Activated CD4-positive, alpha-beta T cell treated with anti-CD3 and anti-CD28 coated beads, Interleukin-2, amount 50 U/mL, for 48 hours (primary cell): ENCODE data around the gene ATG101.
"Not testable (repeated sequence)": the region's sequence is repeated elsewhere in the genome, so short reads cannot be mapped to it uniquely, and the experiment has no call there.

Source experiments
- DNase-seq, 2 experiments: peaks; one replicate each; pipeline ENCODE4 v3.0.0-alpha.2; 2020

The ATG101 gene

DNA sequence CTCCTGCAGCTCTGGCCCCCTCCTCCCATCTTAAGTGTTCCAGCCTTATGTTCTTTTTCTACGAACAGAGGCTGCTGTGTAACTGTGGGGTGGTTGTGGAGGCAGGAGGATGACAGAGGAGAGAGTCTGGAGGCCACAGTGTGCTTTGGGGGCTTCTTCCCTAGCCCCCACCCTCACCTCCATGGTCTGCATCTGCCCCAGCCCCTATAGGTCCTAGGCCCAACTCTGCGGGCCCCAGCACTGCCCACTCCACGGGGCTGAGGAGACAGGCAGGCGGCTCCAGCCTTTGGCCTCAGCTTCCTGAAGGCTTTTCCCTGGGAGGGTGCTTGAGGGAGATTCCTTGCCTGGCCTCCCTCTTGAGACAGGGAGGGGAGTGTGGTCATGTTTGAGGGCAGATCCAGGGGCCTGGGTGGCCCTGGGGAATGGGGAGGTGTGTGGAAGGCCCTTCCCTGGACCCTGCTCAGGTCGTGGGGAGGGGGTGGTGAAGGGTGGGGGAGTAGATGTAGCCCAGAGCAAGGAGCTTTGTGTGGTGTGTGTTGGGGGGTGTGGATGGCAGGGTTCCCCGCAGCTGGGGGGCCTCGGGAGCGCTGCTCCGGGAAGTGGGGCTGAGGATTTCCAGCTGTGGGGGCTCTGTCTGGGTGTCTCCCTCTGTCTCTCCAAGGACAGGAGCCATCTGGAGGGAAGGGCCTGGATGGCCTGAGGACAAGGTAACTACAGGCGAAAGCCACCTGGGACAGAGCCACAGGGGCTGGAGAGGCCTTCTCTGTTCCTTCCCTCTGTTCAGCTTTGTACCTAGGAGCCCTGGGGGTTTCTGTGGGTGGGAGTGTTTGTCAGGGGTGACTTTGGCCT lies 10.8 kb downstream of the ATG101 start:
- DNase-seq = no peak

DNA sequence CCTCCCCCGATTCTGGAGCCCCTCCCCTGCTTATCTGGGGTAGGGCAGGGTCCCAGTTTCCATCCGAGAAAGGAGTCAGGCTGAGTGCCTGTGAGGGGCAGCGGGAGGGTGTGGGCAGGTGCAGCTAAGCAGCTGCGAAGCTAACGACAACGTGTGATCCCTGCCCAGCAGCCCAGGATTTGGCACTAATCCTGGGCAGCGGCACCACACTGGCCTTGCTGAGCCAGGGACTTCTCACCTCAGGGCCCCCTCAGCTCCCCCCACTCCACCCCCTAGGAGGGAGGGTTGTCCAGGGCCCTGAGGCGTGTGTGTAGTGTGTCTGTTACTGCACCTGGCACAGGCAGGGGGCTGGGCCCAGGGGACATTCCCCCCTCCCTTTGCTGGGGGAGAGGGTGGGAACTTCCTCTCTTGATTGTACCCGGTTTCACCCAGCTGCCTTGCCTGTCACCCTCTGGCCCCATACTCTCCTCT lies 11.5 kb downstream of the ATG101 start:
- DNase-seq = no peak

DNA sequence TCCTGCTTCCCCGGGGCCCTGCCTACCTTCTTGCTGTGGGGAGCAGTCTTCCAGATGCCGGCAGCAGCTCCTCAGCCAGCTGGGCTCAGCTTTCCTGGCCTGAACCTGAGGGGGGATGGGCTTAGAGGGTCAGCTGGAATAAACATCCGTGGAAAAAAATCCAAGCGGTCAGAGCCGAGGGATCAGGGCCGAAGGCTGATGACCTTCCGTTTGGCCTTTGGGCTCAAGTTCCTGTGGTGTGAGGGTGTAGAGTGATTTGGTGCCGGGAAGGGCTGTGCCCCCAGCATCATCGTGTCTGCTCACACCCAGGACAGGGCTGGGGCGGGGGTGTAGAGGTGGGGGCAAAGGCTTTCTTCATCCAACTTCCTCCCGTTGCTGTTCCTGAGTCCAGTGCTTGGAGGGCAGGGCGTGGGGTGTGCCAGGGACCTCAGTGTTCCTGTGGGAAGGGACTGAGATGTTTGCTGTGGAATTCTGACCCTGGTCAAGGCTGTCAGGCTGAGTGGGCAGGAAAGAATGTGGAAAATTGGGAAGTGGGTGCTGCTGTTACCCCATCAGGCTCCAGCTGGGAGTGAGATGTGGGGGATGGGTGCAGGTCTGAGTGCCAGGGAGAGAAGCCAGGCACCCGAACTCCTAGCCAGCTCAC lies 12.4 kb downstream of the ATG101 start:
- DNase-seq = no peak

DNA sequence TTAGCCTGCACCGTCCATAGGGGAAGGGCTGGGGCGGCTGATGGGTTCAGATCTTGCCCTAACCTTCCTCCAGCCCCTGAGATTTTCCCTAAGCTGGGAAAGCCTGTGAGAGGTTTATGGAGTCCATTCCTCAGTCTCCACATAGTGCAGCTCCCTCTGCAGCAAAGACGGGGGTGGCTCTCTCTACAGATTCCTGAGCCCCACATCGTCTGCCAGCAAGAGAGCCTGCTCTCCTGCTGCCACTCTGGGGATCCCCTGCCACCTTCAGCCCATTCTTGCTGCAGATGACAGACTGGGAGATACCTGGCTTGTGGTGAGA lies 12.8 kb downstream of the ATG101 start:
- no peak for DNase-seq

DNA sequence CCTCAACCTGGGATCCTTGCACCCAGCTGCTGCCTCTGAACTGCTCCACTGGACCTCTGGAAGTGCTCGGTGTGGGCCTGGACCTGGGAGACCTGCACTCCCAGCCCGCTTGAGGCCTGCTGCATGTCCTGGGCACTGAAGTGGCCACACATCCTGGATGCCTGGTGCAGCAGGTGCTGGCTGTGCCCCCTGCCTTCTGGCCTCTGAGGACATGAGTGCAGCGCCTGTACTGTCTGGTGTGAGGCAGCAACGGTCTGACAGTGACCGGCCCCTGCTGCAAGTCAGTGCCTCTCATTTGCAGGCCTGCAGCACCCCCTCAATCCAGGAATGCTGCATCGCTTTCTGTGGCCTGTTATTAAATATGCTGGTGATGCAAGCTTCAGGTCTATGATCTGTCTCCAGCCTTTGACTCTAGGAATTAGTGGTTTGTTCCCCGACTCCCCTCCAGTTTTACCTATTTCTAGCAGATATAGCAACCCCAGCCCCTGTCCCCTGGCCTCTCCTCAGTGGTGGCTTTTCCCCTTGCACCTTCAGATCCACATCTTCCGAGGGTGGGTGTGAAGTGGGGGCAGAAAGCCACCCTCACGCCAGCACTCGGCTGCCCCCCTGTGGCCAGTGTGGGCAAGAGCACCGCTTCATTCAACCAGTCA lies 13.3 kb downstream of the ATG101 start:
- peak; percentile 68 to 76 for DNase-seq

DNA sequence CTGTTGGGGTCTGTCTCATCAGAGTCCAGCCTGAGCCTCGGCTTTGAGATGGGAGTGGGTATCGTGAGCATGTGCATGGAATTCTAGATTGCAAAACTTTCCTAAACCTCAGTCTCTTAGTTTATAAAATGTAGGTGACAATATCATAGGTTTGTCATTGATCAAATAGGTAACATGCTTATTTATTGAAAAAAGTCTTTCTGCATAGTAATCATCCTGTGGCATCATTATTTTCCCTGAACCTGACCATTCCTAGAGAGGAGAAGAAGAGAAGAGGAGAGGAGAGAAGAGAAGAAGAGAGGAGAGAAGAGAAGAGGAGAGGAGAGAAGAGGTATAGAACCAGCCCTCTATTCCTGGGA lies 13.8 kb downstream of the ATG101 start:
- no peak for DNase-seq

DNA sequence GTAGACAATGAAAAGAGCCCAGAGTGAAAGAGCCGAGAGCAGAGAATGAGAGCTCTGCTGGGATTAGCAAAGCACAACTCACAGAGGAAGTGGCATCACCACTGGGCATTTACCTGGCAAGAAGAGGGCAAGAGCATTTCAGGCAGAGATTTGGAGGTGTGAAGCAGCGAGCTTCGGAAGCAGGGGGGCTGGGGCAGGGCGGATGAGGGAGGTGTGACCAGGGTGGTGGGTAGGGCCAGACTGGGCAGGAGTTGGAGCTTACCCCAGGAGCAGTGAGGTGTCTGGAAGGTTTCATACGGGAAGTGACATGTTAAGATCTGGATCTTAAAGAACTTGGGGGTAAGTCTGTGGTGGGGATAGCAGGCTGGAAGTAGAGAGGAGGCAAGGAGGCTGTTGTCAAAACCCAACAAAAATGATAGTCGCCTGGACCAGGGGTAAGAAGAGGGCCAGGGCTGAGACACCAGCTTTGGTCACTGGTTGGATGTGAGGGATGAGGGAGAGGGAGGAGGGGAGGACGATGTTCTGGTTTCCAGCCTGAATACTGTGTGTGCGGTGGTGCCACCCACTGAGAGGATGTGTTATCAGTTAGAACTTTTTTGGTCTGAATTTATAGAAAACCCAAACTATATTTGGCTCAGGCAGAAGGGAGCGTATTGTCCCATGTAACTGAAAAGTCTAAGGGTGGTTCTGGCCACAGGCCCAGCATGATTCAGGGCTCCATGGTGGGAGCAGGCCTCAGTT lies 14.9 kb downstream of the ATG101 start:
- no peak for DNase-seq

DNA sequence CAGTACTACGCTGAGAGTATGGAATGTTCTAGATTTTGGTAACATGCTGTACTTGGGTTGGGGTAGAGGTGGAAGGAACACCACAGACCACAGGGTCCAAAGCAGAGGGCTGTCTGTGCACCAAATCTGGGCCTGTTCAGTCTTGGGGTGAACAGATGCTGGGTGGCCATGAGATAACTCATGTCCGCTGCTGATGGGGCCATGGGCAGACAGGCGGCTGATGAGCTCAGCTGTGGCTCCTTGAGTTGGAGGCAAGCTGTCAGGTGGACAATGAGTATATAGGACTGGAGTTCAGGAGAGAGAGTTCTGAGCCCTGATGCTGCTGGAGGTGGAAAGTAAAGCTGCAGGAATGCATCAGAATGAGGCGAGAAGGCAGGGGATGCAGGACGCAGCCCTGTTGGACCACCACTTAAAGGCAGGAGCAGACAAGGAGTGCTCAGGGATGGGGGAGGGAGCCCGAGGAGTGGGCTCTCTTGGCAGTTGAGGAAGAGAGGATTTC lies 16.0 kb downstream of the ATG101 start:
- DNase-seq = no peak

DNA sequence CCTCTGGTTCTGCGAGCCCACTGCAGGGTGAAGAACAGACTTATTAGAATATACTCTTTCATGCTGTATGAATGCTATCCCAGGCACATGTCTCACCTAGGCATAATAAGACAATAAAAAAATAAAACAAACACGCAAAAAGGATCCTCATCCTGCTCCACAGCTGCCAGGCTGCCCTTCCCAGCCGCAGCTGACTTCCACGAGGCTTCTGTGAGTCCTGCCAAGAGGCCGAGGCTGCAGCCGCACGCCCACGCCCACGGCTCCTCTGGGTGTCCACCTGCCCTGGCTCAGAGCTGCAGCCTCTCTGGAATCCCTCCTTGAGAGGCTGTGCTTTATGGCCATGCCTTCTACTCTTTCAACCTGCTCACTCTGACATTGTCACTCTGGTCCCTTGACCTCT lies 16.6 kb downstream of the ATG101 start:
- DNase-seq = no peak

DNA sequence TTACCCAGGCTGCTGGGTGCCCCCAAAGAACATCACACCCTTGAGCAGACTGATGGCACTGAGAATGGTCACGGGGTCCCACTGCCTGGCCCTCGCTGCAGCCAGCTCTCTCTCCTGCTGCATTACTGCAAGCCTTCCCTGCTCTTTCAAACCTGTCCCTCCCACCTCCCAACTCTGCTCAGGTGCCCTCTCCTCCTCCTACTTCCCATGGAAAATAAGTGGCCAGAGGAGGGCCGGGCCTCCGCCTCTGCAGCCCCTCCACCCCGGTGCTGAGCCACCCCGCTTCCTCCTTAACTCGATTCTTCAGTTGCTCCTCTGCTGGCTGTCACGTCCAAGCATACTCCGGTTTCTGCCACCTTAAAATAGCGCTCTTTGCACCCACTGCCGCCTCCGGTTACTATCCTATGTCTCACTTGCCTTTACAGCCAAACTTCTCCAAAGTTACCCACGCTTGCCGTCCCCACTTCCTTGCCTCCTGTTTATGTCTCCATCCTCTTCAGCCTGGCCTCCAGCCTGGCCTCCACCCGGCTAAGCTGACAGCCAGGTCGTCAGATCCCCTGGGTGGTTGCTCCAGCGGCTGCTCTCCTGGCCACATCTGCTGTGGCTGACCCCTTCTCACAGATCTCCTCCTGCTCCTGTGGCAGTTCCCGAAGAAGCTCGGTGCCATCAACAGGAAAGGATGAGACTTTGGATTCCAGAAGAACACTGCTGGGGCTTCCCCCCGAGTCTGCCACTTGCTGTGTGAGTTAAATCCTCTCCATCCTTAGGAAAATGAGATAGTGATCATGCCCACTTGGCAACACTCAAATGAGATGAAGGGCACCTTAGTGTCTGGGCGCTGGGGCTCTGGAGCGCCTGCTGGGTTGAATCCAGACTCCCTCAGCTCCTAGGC lies 17.4 kb downstream of the ATG101 start:
- no peak for DNase-seq

DNA sequence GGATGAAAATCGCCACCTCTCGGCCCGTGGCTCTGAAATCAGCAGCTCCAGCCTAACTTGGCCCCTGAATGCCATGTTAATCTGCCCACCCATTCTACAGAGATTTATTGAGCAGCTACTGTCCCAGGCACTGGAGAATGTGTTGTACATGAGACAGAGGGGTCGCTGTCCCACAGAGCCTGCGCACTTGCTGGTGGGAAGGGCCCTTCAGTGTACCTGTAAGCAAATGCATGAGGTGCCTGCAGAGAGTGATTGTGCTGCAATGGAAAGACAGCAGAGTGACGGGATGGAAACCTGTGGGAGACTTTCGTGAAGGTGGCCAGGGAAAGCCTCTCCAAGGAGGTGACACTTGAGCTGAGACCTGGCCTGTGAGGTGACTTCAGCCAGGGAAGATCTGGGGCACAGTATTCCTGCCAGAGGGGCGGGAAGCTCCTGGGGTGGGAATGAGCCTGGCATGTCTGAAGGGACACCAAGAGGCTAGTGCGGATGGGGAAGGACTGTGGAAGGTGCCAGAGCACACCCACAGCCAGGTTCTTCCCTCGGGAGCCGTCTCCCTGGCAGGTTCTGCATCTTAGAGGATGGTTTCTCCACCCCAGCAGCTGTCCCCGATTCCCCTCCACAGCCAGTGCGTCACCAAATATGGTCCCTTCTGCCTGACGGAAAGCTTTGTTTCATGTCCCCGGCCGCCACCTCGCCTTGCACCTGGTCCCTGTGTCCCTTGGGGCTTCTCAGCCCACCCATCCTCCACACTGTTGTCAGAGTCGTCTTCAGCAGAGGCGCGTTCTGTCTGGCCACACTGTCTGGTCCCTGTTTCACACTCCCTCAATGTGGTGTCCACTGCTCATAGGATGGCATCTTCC lies 18.4 kb downstream of the ATG101 start:
- no peak for DNase-seq

DNA sequence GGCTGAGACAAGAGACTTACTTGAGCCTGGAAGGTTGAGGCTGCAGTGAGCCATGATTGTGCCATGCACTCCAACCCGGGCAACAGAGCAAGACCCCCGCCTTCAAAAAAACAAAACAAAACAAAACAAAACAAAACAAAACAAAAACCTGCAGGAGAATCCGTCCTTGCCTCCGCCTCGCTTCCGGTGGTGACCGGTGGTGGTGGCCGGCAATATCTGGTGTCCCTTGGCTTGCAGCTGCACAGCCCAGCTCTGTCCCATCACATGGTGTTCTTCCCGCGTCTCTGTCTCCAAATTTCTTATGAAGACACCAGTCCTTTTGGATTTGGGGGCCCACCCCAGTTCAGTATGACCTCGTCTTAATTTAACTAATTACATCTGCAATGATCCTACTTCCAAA lies 19.7 kb downstream of the ATG101 start:
- DNase-seq = no peak

DNA sequence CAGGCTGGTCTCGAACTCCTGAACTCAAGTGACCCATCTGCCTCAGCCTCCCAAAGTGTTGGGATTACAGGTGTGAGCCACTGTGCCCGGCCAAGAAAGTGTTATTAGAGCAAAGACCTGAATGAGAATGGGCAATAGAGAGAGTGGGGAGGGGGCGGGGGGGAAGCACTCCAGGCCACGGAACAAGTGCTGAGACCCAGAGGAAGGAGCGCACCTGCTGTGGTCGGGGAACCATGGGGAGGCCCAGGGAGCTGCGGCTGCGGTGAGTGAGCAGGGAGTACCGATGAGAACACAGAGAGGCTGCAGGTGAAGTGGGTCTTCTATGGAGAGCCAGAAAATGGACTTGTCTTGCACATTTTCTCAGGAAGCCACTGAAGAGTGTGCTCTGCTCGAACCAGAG lies 20.5 kb downstream of the ATG101 start:
- DNase-seq = no peak

DNA sequence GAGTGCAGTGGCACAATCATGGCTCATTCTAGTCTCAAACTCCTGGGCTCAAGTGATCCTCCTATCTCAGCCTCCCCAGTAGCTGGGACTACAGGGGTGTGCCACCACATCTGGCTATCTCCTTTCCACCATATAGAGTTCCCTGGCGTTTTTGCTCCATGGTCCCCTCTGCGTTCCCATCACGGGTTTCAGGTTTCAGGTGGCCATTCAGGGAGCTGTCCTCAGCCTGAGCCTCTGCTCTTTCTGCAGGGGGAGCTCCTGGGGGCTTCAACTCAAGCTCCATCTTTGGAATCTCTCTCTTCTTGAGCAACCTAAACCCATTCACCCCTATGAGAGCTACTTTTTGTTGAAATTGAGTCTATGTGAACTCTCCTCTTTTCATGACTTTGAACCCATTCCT lies 21.3 kb downstream of the ATG101 start:
- DNase-seq = no peak

DNA sequence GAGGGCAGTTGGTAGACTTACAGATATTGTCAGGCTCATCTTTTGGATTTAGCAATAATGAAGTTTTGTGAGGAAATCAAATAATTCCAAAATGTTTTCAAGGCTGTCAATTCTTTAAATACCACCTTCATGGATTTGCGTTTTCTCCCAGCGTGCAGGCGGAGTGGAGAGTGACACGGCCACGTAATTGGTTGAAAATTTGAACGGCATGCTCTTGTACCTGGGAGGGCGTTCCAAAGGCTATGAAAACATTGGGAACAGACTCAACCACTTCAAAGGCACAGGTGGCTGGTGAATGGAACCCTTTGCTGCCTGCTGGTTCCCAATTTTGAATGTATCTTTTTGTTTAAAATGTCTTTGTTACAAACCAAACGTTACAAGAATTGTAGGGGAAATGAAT lies 22.1 kb downstream of the ATG101 start:
- DNase-seq = no peak

DNA sequence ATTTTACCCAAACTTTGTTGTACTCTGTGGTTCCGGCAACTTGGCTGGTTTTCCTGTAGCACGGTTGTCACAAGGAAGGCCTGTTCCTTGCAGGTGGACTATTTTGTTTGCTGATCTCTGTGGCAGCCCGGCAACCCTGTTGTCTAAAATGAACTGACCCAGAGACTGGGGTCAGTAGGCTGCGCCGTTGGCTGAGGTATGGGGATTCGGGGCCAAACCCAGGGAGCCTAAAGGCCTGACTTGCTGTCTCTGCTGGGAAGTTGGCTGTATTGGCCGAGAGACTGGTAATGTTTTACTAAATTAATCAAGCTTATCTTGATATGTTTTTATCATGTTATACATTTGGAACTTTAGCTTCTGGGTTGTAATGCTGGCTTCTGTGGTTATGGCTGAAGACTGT lies 23.6 kb downstream of the ATG101 start:
- DNase-seq = no peak

DNA sequence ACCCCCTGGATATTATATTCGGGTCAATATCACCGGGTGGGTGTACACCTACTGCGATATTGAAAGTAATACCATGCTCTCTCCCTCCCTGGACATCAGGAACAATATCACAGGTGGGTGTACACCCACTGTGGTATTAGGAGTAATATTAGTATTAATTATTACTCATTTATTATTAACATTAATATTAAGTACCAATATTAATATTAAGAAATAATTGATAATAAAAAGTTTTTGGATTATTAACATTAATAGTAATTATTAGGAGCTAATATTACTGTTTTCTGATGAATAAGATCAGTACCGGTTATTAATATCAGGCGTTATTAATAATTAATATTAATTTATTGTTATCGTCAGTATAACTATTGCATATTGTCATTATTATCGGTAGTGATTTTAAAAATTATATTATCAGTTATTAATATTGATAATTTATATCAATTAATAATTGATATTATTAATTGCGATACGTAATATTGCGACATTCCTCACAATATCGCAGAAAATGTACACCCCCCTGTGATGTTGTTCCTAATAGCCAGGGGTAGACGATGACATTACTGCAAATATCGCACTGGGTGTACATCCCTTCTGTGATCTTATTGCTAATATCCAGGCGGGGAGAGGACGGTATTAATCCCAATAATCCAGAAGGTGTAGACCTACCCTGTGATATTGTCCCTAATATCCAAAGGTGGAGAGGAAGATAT lies 26.7 kb downstream of the ATG101 start:
- DNase-seq = no peak

DNA sequence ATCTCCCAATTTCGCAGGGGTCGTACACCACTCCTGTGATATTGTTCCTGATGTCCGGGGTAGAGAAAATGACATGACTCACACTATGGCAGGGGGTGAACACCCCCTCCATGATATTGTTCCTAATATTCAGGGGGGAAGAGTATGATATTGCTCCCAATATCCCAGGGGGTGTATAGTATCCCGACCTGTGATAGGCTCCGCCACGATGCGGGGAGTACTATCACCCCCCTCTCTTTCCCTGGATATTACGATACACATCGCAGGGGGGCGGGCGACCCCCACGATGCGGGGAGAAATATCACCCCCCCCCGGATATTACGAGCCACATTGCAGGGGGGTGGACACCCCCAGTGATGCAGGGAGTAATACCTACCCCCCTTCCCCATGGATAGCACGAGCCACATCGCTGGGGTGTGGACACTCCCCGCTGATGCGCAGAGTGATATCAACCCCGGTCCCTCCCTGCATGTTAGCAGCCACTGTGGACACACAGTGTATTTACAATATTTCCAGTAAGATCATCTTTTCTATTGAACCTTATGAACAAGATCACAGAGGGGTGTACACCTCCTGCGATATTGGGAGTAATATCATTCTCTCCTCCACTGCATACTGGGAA lies 27.4 kb downstream of the ATG101 start:
- no peak for DNase-seq

DNA sequence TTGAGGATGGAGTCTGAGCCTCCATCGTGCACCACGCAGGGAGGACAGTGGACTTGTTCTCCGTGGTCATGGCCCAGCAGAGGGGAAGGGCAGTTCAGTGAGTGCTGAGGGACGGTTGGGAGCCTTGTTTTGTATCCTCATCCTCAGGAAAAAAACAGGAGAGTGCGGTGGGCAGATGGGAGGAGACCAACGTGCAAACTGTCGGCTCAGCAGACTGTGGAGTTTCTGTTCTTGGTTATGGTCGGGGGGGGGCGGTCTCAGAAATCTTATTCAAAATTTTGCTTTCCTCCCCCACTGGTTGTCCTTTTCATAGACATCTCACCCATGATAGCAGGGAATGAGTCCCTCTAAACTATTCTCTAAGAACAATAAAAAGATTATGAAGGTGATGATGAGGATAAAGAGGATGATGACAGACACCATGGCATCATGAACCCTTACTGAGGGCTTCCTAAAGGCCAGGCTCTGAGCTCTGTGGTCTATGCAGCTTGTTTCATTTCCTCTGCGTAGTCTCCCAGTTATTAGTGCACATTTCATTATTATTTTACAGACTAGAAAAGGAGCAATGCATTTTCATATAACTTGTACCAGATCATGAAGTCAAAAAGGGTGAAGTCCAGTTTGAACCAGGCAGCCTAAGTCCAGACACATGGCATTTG lies 34.8 kb downstream of the ATG101 start:
- DNase-seq = not testable (repeated sequence)
